ENCODE measurements around the gene NATD1.

The NATD1 gene

GRCh38 chr17:21201874-21202273 is 51.3 kb downstream of the NATD1 start:
- Histone ChIP-seq H3K27ac (ENCODE audit: low read length) (no peak overlapping the region), H3K4me1 (ENCODE audit: low read length) (no peaks in the 10 kb centered on the region), H3K36me3 (replicated peaks; ENCODE audit: low read depth, low read length) (no peaks in the 10 kb centered on the region)

DNA sequence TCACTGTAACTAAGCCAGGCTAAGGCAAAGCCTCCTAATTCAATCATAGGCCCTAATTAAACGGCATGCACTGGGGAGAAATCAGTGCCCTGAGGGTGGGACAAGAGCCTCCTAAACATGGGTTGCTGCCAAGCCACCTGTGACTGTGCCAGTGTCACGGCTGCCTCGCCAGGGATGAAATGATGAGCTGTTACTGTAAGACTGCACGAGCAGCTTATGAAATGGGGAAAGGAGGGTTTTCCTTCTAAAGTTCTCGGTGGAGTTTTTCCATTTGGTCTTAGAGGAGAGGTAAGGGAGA is 52.0 kb downstream of the NATD1 start:
- Histone ChIP-seq H3K4me2 (ENCODE audit: low read length) (no peak overlapping the region), H3K4me1 (ENCODE audit: low read length) (no peaks in the 10 kb centered on the region), H3K9me3 (ENCODE audit: insufficient read depth, low read length) (no peaks in the 10 kb centered on the region), H3K4me3 (ENCODE audit: low read length) (no peak overlapping the region), H2AFZ (ENCODE audit: low read depth, low read length) (no peak overlapping the region), H3K36me3 (replicated peaks; ENCODE audit: low read depth, low read length) (no peaks in the 10 kb centered on the region), H3K27me3 (ENCODE audit: low read depth, low read length) (no peaks in the 10 kb centered on the region), H4K20me1 (ENCODE audit: insufficient read depth, low read length) (0 out of 2 replicates have a peak, but pooled peaks cover 3% of the 10 kb centered on the region), H3K79me2 (ENCODE audit: low read length) (peaks cover 51% of the 10 kb centered on the region), H3K9ac (ENCODE audit: low read length) (no peak overlapping the region), H3K27ac (ENCODE audit: low read length) (no peak overlapping the region)
- TF ChIP-seq CTCF (IDR thresholded peaks at IDR 0.05; ENCODE audit: low read depth, low read length) (no peak), EZH2phosphoT487 (IDR thresholded peaks at IDR 0.05; ENCODE audit: low read depth) (no peak)

More at GRCh38 chr17:21201874-21202273, 51.3 kb downstream of the NATD1 start:
- Histone ChIP-seq H3K27me3 (ENCODE audit: low read depth, low read length) (no peaks in the 10 kb centered on the region), H3K9ac (ENCODE audit: low read length) (no peak overlapping the region), H2AFZ (ENCODE audit: low read depth, low read length) (no peak overlapping the region), H3K4me3 (ENCODE audit: low read length) (no peak overlapping the region), H3K4me2 (ENCODE audit: low read length) (no peak overlapping the region), H4K20me1 (ENCODE audit: insufficient read depth, low read length) (0 out of 2 replicates have a peak, but pooled peaks cover 3% of the 10 kb centered on the region), H3K79me2 (ENCODE audit: low read length) (peaks cover 57% of the 10 kb centered on the region), H3K9me3 (ENCODE audit: insufficient read depth, low read length) (no peaks in the 10 kb centered on the region)
- no peak for TF ChIP-seq CTCF (IDR thresholded peaks at IDR 0.05; ENCODE audit: low read depth, low read length)
- TF ChIP-seq EZH2phosphoT487 (IDR thresholded peaks at IDR 0.05; ENCODE audit: low read depth) = no peak

DNA sequence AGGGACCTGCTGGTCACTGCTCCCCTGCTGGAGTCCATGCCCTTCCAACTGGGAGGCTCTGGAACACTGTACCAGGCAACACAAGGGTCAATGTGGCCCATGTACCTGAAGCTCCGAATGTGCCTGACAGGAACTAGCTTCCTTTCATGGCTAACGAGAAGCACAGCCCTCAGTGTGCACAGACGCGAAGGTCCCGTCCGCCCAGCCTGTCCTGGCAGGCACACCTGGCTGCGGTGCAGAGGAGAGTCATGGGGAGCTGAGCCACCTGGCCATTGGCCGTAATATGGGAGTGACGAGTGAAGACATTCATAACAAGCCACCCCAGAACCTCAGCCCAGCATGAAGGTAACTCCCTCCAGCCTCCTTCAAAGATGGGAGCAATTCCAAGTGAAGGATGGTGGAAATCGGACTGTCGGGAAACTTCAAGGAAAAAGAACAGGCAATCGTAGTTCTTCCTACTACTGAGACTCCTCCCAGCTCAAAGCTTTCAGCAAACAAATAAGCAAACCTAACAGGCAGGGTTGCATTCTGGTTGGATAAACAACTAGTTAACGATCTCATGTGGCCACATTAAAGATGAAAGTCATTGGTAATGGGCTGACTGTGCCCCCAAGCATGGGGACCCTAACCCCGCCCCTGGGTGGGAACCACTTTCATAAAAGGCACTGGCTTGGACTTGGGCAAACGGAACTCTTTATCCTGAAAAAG is 52.5 kb downstream of the NATD1 start:
- Histone ChIP-seq H3K4me3 (ENCODE audit: low read length) (no peak overlapping the region), H3K79me2 (ENCODE audit: low read length) (peaks cover 46% of the 10 kb centered on the region), H3K9ac (ENCODE audit: low read length) (no peak overlapping the region), H3K9me3 (ENCODE audit: insufficient read depth, low read length) (no peaks in the 10 kb centered on the region), H3K27ac (ENCODE audit: low read length) (no peak overlapping the region), H3K4me2 (ENCODE audit: low read length) (no peak overlapping the region), H3K36me3 (replicated peaks; ENCODE audit: low read depth, low read length) (no peaks in the 10 kb centered on the region), H3K4me1 (ENCODE audit: low read length) (no peaks in the 10 kb centered on the region), H2AFZ (ENCODE audit: low read depth, low read length) (no peak overlapping the region), H4K20me1 (ENCODE audit: insufficient read depth, low read length) (0 out of 2 replicates have a peak, but pooled peaks cover 3% of the 10 kb centered on the region), H3K27me3 (ENCODE audit: low read depth, low read length) (no peaks in the 10 kb centered on the region)
- TF ChIP-seq EZH2phosphoT487 (IDR thresholded peaks at IDR 0.05; ENCODE audit: low read depth) (no peak), CTCF (IDR thresholded peaks at IDR 0.05; ENCODE audit: low read depth, low read length) (no peak)

GRCh38 chr17:21199856-21200255 is 53.4 kb downstream of the NATD1 start:
- Histone ChIP-seq H3K4me1 (ENCODE audit: low read length) (no peaks in the 10 kb centered on the region), H3K4me3 (ENCODE audit: low read length) (no peak overlapping the region), H3K36me3 (replicated peaks; ENCODE audit: low read depth, low read length) (no peaks in the 10 kb centered on the region), H3K9me3 (ENCODE audit: insufficient read depth, low read length) (no peaks in the 10 kb centered on the region), H3K79me2 (ENCODE audit: low read length) (peaks cover 38% of the 10 kb centered on the region), H3K27ac (ENCODE audit: low read length) (no peak overlapping the region), H3K4me2 (ENCODE audit: low read length) (no peak overlapping the region), H3K9ac (ENCODE audit: low read length) (no peak overlapping the region), H4K20me1 (ENCODE audit: insufficient read depth, low read length) (0 out of 2 replicates have a peak, but pooled peaks cover 3% of the 10 kb centered on the region), H3K27me3 (ENCODE audit: low read depth, low read length) (no peaks in the 10 kb centered on the region), H2AFZ (ENCODE audit: low read depth, low read length) (no peak overlapping the region)
- TF ChIP-seq EZH2phosphoT487 (IDR thresholded peaks at IDR 0.05; ENCODE audit: low read depth) (no peak), CTCF (IDR thresholded peaks at IDR 0.05; ENCODE audit: low read depth, low read length) (no peak)
